GM21619 (cell line): ENCODE measurements around the gene POU6F2.
"Not testable (repeated sequence)": the region's sequence is repeated elsewhere in the genome, so short reads cannot be mapped to it uniquely, and the experiment has no call there.

Source experiments
- ATAC-seq: cut with Tn5 transposase; IDR thresholded peaks from one replicate; pipeline ENCODE4 v1.9.1; 2021; ENCODE audit not compliant: unreplicated experiment

Gene POU6F2

DNA sequence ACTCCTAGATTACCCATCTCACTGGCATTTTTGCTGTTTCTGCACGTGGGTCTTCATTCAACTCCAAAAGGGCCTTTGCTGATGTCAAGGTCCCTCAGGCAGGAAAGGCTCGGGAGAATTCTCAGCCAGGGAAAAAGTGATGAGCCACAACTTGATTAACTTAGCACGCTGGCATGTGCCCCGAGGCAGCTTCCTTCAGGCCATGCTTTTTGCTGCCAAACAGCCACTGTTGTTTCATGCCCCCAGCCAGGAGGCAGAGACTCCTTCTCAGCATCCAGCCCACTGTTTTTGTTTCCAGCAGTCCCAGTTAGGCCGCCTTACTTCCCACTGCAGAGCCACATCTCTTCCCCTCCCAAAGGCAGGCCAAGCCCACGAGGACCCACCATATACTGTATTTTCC, 322.0 kb downstream of the POU6F2 start:
- ATAC-seq, result no peak

DNA sequence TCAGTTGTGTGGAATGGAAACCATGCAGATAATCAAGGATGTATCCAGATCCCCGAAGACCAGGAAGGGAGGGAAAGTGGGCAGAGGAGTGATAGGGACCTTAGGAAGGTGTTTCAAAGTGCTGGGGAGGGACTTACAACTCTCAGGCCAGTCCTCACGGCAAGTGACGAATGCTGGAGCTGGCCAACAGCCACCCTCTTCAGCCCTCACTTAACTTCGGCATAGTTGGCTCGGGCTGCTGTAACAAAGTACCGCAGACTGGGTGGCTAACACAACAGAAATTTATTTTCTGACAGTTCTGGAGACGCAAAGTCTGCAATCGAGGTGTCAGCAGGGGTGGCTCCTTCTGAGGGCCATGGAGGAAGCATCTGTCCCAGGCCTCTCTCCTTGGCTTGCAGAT, 322.6 kb downstream of the POU6F2 start:
- no peak for ATAC-seq

DNA sequence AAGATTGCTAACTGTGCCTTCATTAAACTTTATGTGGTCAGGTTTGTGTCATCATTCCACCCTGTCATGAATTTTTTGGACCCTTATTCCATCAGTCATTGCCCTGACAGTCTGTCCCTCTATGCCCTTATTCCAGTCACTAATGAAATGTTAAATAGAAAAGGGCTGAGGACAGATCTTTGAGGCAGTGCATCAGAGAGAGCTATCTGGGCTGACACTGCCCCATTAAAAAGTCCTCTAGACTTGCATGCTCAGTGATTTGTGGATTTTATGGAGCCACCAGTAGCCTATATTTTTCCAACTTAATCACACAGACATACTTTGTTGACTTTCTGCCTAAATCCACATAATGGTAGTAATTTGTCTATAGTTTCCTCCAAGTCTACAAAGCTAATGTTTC, 323.8 kb downstream of the POU6F2 start:
- ATAC-seq, result no peak

DNA sequence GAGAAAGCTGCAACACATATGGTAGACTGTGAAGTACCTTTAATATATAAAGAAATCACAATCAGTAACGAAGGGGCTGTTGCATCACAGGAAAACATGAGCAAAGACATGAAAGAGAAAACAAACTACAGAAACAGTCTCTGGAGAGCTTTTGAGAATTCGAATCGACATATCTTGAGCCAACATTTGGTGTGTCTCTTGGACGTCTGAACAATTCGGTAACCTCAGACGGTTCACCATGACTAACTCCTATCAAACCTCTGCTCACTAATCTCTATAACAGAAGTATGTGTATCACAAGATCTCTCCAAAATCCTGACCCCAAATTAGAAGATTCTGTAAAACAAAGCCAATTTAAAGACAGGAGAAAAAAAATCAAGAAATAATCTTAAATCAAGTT, 326.5 kb downstream of the POU6F2 start:
- ATAC-seq, result no peak

DNA sequence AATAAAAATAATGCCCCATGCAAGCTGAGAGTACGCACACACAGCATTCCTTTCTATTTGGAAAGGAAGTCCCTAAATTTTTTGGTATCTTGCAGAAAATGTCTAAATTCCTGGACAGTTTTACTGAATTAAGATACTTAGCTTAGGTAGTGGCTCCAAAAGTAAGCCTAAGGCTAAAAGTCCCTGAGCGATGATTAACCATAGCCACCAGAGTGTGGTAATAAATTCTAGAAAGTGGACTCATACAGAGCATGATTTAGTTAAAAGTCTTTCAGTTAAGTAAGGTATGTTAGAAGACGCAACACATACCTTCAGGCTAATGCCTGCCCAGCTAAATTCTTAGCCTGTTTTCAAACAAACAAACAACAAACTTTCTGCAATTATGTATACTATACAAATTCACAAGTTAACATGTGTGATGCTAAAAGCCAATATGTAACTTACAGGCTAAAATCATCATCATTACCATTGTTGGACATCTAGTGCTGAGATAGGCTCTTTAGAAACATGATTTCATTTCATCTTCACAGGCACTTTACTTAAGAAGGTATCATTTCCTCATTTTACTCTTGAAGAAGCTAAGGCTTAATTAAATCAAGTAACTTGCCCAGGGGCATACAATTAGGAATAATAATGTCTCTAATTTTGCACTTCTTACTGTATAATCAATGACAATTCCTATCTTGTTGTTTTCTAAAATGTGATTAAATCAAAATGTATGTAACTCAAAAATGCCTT, 327.1 kb downstream of the POU6F2 start:
- ATAC-seq, result no peak

DNA sequence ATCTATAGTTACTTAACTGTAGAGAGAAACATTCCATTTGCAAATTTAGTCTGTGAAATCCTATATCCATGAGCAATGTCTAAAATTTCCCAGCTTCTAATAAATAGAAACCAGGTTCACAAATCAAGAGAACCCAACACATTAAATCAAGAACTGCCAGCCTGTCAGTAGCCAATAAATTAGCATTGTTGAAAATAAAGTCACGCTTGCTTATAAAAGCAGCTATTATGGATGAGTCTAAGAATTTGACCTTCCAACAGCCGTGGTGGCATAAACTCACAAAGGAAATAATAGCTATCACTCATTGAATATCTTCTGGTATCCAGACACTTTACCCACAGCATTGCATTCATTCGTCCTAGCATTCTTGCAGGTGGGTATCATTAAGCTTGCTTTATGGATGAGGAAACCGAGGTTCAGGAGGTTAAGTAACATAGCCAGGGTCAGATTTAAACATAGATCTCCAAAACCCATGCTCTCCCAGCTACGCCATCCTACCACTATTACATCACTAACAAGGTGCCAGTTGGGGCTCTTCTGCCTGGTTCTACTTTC, 328.4 kb downstream of the POU6F2 start:
- ATAC-seq, result no peak

DNA sequence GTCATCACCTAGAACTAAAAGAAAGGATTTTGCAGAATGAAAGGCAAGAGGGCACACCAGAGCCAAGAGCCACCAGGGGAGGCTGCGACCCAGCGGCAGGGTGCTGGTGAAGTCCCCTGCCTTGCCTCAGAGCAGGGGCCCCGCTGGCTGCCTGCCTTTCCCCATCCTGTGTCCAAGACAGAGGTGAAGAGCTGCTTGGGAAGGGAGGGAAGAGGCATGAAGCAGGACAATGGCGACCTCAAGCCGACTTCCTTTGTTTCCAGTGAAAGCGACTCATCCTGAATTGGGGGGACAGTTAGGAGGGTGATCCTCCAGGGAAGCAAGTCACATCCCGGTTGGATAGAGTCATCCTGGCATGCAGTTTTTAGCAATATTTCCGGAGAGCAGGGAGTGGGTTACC, 333.0 kb downstream of the POU6F2 start:
- ATAC-seq, result no peak

DNA sequence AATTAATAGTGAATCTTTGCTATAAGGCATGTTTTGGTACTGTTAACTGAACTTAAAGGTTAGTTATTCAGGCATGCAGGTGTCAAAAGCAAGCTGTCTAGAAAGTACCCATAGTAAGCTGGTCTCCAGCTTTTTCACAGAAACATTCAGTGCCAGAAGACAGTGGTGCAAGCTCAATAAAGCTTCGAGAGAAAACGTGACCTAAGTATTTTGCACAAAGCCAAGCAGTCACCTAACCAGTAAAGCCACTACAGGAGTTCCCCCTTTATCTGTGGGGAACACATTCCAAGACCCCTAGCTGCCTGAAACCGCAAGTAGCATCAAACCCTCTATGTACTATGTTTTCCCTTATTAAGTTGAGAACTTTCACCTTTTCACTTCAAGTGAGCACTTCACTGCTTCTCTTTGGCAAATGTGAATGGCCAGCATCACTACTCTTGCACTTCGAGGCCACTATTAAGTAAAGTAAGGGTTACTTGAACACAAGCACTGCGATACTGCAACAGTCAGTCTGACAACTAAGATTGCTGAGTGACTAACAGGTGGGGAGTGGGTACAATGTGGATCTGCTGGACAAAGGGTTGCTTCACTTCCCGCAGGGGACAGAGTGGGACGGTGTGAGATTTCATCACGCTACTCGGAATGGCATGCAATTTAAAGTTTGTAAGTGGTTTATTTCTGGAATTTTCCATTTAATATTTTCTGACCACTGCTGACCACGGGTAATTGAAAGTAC, 334.7 kb downstream of the POU6F2 start:
- ATAC-seq, result no peak

DNA sequence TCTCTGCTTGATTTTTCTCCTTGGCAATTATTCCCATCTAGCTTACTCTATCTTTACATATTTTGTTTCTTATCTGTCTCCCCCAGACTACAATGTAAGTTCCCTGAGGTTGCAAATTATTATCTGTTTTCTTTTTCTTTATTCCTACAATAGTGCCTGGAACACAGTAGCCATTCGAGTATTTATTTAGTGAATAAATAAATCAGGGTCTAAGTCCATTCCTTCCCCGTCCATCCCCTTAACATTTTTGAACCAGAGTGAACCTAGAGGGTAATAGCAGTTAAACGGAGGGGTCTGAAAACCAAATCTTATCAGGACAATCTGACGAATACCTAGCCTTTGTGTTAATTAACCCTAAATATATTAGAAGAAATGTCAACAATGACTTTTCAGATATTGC, 335.7 kb downstream of the POU6F2 start:
- ATAC-seq, result no peak

DNA sequence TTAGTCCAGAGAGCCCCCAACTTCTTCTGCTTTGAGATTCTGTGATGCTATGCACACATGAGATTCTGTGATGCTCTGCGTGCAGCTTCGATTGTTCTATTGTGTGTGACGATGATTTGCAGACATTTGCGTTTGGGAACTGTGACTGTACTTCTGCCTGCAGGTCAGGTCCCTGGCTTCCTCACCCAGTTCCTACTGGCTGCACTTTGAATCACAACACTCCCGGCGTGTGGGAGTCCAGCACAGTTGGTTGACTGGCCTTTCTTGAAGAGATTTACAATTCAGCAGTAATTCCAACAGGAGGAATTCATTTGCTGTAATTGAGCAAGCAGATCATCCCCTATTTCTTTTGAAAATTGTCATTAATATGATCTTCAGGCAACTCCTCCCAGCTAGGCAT, 336.3 kb downstream of the POU6F2 start:
- no peak for ATAC-seq

DNA sequence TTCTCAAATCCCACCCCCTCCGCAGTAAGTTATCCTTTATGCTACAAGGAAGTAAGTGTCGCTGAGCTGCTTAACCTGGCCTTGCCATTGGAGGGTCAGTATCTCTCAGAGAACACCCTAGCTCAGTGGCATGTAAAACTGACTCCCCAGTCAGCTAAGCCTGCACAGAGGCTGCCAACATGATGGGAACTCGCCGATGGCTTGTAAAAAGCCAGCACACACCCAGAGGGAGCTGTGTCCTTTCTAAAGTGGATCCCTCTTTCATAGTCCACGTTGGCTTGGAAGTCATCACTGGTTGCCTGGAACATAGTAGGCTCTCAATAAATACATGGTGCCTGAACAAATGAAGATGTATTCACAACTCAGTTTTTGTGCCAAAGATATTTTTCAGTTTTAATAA, 339.4 kb downstream of the POU6F2 start:
- no peak for ATAC-seq

DNA sequence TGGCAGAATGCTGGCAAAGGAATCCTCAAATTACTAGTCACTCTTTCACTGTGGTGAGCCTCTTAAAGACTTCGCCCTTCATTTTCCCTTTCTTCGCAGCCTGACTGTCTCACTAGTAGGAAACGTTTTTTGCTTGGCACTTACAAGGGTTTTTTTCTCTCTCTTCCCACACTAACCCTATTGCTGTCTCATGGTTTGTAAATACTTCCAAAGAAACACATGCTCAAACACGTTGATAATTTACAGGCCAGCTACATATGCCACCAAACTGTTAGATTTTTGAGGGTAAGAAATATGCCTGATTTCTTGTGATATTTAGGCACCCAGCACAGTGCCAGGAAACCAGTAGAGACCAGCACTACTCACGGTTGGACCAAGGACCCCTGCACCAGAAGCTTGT, 340.2 kb downstream of the POU6F2 start:
- ATAC-seq, result no peak

DNA sequence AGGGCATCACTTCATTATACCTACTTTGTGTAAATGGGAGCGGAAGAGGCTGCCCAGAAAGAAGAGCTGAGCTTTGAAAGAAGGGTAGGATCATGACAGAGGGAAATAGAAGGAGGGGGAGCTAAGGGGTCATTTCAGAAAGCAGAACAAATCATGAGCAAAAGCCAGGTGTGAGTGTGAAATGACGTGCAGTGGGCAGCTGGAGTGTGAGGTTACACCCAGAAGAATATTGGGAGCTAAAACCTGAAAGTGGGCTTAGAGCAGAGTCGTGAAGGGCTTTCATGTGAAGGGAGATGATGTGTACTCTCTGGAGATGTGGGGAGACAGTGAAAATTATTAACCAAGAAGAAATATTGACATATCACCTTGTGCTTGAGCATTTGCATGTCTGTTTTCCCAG, 343.5 kb downstream of the POU6F2 start:
- ATAC-seq, result no peak

DNA sequence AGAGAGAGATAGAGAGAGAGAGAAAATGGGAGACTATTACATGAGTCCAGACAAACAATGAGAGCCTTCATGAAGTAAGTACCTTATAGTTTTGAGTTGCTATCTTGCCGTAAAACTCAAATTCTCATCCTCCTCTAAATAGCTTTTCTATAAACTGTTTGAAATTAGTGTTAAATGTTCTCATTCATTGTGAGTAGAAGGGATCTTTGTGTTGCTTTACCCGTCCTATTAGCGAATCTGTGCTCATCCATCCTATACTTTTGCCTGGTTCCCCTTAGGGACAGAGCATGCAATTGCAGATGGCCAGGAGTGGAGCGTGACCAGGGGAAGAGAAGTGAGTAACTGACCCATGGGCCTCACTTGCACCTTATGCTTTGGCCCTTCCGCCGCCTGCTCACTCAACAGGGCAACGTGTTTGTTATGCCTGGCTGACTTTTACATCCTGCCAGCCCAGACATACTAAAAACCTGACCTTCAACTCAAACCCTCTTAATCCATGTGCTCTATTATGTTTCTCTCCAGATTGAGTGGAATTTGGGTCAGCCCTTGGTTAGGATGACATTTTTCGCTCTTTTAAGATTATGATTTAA, 344.3 kb downstream of the POU6F2 start:
- no peak for ATAC-seq

DNA sequence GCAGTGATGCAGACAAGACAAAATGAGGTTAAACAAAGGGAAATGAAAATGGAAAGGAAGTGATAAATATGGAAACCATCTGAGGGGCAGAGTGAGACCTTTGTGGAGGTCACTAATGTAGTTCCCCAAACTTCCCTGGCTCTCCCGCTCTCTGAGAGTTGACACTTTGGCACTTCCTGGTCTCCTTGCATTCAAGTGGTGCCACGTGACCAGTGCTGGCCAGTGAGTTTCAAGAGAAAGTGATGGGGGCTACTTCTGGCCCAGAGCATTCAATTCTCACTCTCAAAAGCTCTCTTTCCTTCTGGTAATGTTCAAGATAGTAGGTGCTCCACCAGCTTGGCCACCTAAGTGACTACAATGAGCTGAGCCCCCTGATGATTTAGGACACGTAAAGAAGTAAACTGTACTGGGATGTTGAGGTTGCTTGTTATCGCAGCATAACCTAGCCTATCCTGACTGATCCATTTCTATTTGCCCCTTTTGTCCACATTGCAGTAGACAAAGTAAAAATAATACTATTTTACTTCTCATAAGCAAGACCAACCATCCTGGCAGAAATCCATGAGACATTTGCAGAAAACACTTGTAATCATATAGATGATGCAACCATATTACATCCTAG, 346.5 kb downstream of the POU6F2 start:
- no peak for ATAC-seq

DNA sequence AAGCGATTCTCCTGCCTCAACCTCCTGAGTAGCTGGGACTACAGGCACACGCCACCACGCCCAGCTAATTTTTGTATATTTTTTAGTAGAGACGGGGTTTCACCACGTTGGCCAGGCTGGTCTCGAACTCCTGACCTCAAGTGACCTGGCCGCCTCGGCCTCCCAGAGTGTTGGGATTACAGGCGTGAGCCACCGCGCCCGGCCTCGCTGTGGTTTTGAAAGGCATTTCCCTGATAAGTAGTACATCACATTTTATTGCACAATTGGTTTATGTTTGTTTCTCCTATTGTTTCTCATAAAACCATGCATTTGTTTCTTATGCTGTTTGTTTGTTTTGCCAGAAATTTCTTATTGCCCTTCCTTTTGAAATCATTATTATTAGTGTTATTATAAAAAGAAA, 353.9 kb downstream of the POU6F2 start:
- ATAC-seq, result not testable (repeated sequence)

DNA sequence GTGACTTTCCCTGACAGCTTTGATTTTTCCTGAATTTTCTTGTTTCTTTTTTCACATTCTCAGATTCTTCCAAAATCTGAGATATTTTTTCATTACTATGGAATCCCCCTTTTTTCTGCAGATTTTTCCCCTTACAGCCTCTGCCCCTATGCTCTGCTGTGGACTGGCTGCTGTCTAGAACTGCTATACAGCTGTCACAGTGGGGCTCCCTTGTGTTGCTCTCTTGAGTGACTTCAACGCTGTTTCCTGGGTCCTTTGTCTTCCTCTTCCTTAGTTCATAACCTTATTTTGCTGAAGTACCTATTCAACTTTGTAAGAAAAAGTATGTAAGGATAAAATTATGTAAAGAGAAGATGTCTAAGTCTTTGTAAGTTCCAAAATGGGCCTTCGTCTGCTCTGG, 354.4 kb downstream of the POU6F2 start:
- ATAC-seq, result no peak

DNA sequence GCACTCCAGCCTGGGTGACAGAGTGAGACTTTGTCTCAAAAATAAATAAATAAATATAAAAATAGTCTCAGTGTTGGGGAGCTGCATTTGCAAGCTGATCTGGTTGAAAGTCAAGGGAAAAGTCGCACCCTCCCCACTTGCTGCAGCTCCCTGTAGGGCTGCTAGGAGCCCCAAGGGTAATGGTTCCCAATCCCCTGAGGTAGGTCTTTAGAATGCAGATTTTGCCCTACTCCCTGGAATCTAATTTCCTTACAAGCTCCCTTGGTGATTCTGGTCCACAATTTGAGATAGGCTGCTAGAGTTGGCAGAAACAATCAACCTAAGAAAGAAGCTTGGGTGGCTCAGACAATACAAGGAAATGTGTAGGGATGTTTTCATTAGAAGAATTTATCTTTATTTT, 356.0 kb downstream of the POU6F2 start:
- no peak for ATAC-seq

DNA sequence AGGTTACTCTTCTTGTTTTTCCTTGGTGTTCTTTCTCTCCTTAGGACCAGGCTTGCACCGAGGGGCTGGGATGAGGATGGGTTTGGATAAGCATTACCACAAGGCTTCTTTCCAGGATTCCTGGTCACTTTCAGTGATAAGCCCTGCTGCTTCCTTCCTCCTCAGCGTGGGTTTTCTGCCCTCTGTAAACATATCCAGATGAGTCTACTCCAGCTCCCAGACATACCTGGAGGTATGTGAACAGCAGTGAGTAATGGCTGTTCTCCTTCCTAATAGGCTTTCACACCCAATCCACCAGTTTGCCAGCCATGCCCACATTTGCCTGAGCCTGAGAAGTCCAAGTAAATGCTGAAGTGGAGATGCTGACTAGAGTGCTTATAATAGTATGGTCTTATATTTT, 358.7 kb downstream of the POU6F2 start:
- ATAC-seq, result no peak

DNA sequence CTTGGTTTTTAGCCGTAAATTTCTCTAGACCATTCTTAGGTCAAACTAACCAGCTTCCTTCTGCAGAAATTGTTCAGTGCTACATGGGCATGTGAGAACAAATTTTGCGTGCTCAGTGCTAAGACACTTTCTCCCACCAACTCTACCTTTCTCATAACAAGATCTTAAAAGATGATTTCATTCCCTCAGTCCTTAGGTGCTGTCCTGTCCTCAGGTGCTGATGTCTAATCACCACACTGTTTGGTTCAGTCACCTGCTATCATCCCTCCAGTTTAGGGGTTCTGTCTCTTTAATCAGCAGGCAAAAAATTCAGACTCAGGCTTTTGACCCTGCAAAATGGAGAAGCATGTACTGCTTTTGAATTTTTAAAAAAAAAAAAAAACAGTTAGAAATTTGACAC, 361.0 kb downstream of the POU6F2 start:
- no peak for ATAC-seq

DNA sequence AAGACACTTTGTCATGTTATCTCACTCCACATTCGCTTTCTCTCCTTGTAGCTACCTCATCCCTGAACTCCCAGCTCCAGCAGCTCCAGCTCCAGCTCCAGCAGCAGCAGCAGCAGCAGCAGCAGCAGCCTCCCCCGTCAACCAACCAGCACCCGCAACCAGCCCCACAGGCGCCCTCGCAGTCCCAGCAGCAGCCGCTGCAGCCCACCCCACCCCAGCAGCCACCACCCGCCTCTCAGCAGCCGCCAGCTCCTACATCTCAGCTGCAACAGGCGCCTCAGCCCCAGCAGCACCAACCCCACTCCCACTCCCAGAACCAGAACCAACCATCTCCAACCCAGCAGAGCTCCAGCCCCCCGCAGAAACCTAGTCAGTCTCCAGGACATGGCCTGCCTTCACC, 361.9 kb downstream of the POU6F2 start:
- no peak for ATAC-seq

DNA sequence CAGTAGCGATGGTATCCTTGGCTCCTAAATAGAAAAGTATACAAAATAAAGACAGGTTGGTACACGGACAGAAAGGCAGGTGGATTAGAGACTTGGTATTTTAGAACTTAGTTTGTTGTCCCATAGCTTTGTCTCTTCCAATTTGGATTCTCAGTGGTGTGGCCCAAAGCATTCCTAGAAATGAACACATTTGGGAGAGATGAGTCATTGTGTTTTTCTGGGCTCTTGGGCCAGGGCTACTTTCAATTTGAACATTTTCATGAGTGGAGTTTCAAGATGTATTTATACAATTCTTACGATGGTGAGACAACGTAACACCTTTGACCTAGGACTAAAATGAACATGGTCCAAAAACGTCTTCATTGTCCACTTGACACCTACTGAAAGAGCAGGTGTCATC, 363.4 kb downstream of the POU6F2 start:
- no peak for ATAC-seq
